Bronchial epithelial cell (primary cell): Measurements from ENCODE around the gene APOL6. TPM values are rescaled to one million over a fixed set of nuclear protein-coding genes. Genes with fewer than 3 reads are reported as not detected.
"Not testable (repeated sequence)": the region's sequence is repeated elsewhere in the genome, so short reads cannot be mapped to it uniquely, and the experiment has no call there.

ENCODE experiments used
- DNase-seq: peaks from one replicate; pipeline ENCODE4 v3.0.0-alpha.2; 2010; ENCODE audit warnings: low read depth
- FAIRE-seq: peaks from 2 replicates; lab custom pipeline; 2011; peaks lifted over from hg19 to GRCh38; lab: Jason Lieb, UNC
- H3K27me3 ChIP-seq: 2 replicates; pipeline ENCODE4 v1.5.1; 2011; ENCODE audit warnings: low read length; ENCODE audit not compliant: control insufficient read depth, insufficient read depth
- H3K36me3 ChIP-seq: 2 replicates; pipeline ENCODE4 v1.5.1; 2011; ENCODE audit warnings: low read length; ENCODE audit not compliant: control insufficient read depth, insufficient read depth
- H3K4me3 ChIP-seq: 2 replicates; pipeline ENCODE4 v1.5.1; 2011; ENCODE audit warnings: mild to moderate bottlenecking, low read depth, low read length, control low read depth
- CTCF ChIP-seq: IDR thresholded peaks from 2 replicates; pipeline ENCODE4 v1.5.1; 2011; ENCODE audit warnings: mild to moderate bottlenecking, moderate library complexity, low read length, control low read depth, inconsistent platforms; ENCODE audit not compliant: insufficient read depth, severe bottlenecking
- total RNA-seq: library from RNA; depleted of rRNA; stranded (reverse); fragments of >200 nt; gene quantifications from 2 replicates; pipeline ENCODE4 v1.2.1, GENCODE V29; 2014

The APOL6 gene
- total RNA-seq, 1 donor from 2014 or later: 6.1 TPM

DNA sequence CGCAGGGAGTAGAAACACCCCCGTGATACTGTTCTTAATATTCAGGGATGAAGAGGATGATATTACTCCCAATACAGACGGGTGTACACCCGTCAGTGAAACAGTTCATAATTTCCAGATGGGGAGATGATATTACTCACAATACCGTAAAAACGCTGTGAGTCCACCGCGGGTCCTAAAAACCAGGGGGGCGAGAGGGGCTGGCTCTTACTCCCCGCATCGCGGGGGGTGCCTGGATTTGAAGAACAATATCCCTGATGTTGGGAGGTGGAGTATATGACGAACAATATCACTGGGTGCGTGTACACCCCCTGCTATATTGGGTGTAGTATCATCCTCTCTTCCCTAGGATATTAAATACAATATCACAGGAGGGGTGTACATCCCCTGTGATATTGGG lies 48.9 kb downstream of the APOL6 start:
- Histone ChIP-seq H3K36me3 (no peaks in the 10 kb centered on the region), H3K27me3 (no peaks in the 10 kb centered on the region), H3K4me3 (no peak overlapping the region)
- no peak for TF ChIP-seq CTCF
- FAIRE-seq (no peak), DNase-seq (no peak)

DNA sequence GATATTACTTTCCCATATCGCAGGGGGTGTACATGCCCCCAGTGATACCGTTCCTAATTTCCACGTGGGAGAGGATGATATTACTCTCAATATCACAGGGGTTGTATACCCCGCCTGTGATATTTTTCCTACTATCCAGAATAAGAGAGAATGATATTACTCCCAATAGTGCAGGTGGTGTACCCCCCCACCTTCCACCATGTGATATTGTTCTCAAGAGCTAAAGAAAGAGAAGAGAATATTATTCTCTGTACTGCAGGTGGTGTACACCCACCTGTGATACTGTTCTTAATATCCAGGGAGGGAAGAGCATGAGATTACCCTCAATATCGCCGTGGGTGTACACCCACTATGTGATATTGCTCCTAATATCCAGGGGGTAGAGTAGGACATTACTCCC lies 51.6 kb downstream of the APOL6 start:
- not testable (repeated sequence) for FAIRE-seq, H3K36me3 ChIP-seq, DNase-seq, H3K4me3 ChIP-seq, H3K27me3 ChIP-seq

- FAIRE-seq: no peak
- no peak for TF ChIP-seq CTCF
- Histone ChIP-seq H3K36me3 (no peaks in the 10 kb centered on the region), H3K27me3 (no peaks in the 10 kb centered on the region), H3K4me3 (no peak overlapping the region)
- no peak for DNase-seq
Measured at GRCh38 chr22:35703861-35704584, 55.8 kb downstream of the APOL6 start.

DNA sequence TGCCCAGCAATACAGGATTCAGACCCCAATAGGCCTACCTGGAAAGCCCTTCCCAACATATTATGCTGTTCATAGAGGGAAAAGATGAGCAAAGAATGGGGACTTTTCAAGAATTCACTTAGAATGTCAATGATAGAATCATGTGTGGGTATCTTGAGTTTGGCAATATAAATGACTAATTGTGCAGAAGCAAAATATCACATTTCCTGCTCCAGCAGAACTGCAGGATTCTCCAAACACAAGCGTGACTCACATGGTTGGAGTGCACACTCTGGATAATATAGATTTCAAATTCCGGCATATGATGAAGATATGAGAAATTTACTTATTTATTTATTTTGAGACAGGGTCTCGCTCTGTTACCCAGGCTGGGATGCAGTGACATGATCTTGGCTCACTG lies 56.9 kb downstream of the APOL6 start:
- no peak for TF ChIP-seq CTCF
- H3K27me3 ChIP-seq: no peaks in the 10 kb centered on the region
- no peaks in the 10 kb centered on the region for H3K36me3 ChIP-seq
- FAIRE-seq (no peak), DNase-seq (peak; percentile 87)
- no peak overlapping the region for H3K4me3 ChIP-seq

GRCh38 chr22:35708453-35708852 lies 60.2 kb downstream of the APOL6 start:
- no peaks in the 10 kb centered on the region for H3K27me3 ChIP-seq
- H3K36me3 ChIP-seq: no peaks in the 10 kb centered on the region
- FAIRE-seq: no peak
- no peak for TF ChIP-seq CTCF
- DNase-seq: no peak
- no peak overlapping the region for H3K4me3 ChIP-seq

GRCh38 chr22:35708917-35709316 lies 60.7 kb downstream of the APOL6 start:
- H3K36me3 ChIP-seq: no peaks in the 10 kb centered on the region
- H3K4me3 ChIP-seq: no peak overlapping the region
- FAIRE-seq: no peak
- no peaks in the 10 kb centered on the region for H3K27me3 ChIP-seq
- DNase-seq: no peak
- TF ChIP-seq CTCF: no peak
